ENCODE measurements around the gene CACNG1.

- TF ChIP-seq CTCF (conservative IDR thresholded peaks at IDR 0.05) (no peak), ZFX (IDR thresholded peaks at IDR 0.05) (no peak)
These were observed 6.8 kb downstream of the CACNG1 start for GRCh38 chr17:67051155-67051538.

All from C4-2B (cell line).